H1 (cell line): ENCODE measurements around the gene ZBTB37. TPM values are rescaled to one million over a fixed set of nuclear protein-coding genes. Genes with fewer than 3 reads are reported as not detected.

Source experiments
- NRF1 ChIP-seq: IDR thresholded peaks from 2 replicates; pipeline ENCODE4 v1.6.1; 2011; ENCODE audit warnings: mild to moderate bottlenecking, low read depth, low read length, improper control_type of control experiment
- USF2 ChIP-seq: IDR thresholded peaks from 2 replicates; pipeline ENCODE4 v1.6.1; 2011; ENCODE audit warnings: low read length, improper control_type of control experiment
- polyA plus RNA-seq, 7 experiments: library from polyadenylated mRNA; depleted of rRNA in 3 of 7; stranded (reverse) in 5 of 7; unstranded in 2 of 7; fragments of >200 nt in 5 of 7; fragments of 200-250 nt in 2 of 7; gene quantifications; 1 replicate in 5 of 7; 2 replicates in 1 of 7; 4 replicates in 1 of 7; pipeline versions ENCODE4 v1.2.1 to v1.2.3, GENCODE V29; 2011 to 2013; ENCODE audit warnings: missing spikeins in 2 of 7, mixed read lengths in 2 of 7
- total RNA-seq: library from RNA; stranded (reverse); fragmentation: NEBNext Ultra II Directional; extraction: Animal tissue kit (Norgen Biotek cat#: 25700); gene quantifications from 2 replicates; pipeline ENCODE4 v1.2.1, GENCODE V29; 2021

Gene ZBTB37
- total and polyA plus RNA-seq, 2 of the 8 experiments (the other 6 are each of a cell fraction or from before 2014, with no cell fraction given): 1.7 to 12.5 TPM

GRCh38 chr1:173870252-173871075 is 2.3 kb downstream of the ZBTB37 start (continued):
- no peak for TF ChIP-seq USF2
- no peak for TF ChIP-seq NRF1
